ENCODE results near the gene DCBLD1. TPM values are rescaled to one million over a fixed set of nuclear protein-coding genes. Genes with fewer than 3 reads are reported as not detected.
"Not testable (repeated sequence)": the region's sequence is repeated elsewhere in the genome, so short reads cannot be mapped to it uniquely, and the experiment has no call there.

DCBLD1 gene
- total and polyA plus RNA-seq, 2 of the 4 experiments (the other 2 are of a cell fraction): 21.1 to 27.8 TPM

DNA sequence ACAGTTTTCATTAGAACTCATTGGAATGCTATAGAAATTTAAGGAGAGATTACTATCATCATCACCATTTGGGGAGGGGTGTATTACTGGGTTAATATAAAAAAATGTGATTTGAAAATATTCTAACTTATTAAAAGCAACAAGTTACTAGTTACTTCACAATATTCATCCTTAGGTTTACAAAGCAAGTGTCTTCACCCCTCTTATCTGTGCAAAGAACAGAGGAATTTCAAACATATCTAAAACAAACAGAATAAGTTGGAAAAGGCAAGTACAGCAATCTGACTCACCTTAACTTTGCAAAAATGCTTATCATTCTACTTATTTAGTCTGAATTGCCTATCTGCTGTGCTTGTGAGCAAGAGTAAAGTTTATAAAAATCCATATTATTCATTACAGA lies 32.9 kb downstream of the DCBLD1 start:
- Histone ChIP-seq H3K4me3 (ENCODE audit: insufficient read depth, low read depth, low read length) (no peak overlapping the region), H2AK5ac (ENCODE audit: low read depth, low read length) (no peak overlapping the region), H3K18ac (ENCODE audit: low read depth, low read length) (no peak overlapping the region), H4K91ac (ENCODE audit: insufficient read depth, low read depth, low read length) (no peak overlapping the region), H3K4me2 (ENCODE audit: low read depth, low read length) (no peak overlapping the region), H3K14ac (replicated peaks; ENCODE audit: low read depth, low read length) (no peak overlapping the region), H2BK120ac (ENCODE audit: low read depth, low read length) (no peak overlapping the region), H3K9ac (ENCODE audit: low read depth, low read length) (no peak overlapping the region), H3K9me3 (ENCODE audit: control insufficient read depth, insufficient read depth, low read length) (no peaks in the 10 kb centered on the region), H3K23ac (ENCODE audit: low read depth, low read length) (no peak overlapping the region), H2BK15ac (ENCODE audit: low read depth, low read length) (no peak overlapping the region), H4K8ac (ENCODE audit: low read depth in 2 of 2, low read length in 2 of 2) (no peak overlapping the region), H3K4me1 (ENCODE audit: control insufficient read depth, insufficient read depth, low read length) (peaks cover 11% of the 10 kb centered on the region), H2AK9ac (replicated peaks; ENCODE audit: low read depth, low read length, poor library complexity) (no peak overlapping the region), H2BK5ac (ENCODE audit: low read depth, low read length, poor library complexity, severe bottlenecking) (no peak overlapping the region), H3K4ac (ENCODE audit: low read depth, low read length) (no peak overlapping the region), H3K9me1 (ENCODE audit: insufficient read depth, low read length) (peaks cover 5% of the 10 kb centered on the region), H3K27ac (ENCODE audit: insufficient read depth, low read length) (no peak overlapping the region), H2AFZ (replicated peaks; ENCODE audit: low read length, poor library complexity) (no peak overlapping the region), H4K20me1 (ENCODE audit: insufficient read depth, low read length) (no peaks in the 10 kb centered on the region), H3K79me1 (ENCODE audit: low read depth in 1 of 2, low read length in 2 of 2) (peaks cover 23 to 45% of the 10 kb centered on the region in 2 experiments), H2BK20ac (ENCODE audit: low read depth, low read length) (no peak overlapping the region), H3K56ac (ENCODE audit: extremely low read depth, insufficient read depth, low read length) (no peak overlapping the region), H4K5ac (ENCODE audit: low read depth, low read length) (no peak overlapping the region), H3K36me3 (ENCODE audit: control insufficient read depth, insufficient read depth, low read length) (peaks cover under 1% of the 10 kb centered on the region; the same call in 1 of the 2 replicates), H3K27me3 (ENCODE audit: control insufficient read depth, insufficient read depth, low read length) (no peaks in the 10 kb centered on the region)
- intact Hi-C loops (cut with micrococcal nuclease) (no loop called here), dilution Hi-C loops (cut with HindIII; ENCODE audit: low sequenced_read_pairs, unreplicated experiment) (no loop called here), in situ Hi-C loops (cut with MboI; ENCODE audit: low sequenced_read_pairs) (no loop called here)
- ATAC-seq (ENCODE audit: low read depth) (peak; percentile 63), DNase-seq (peak; percentile 51)
- CTCF ChIA-PET: no interaction called here
- TF ChIP-seq BHLHE40 (IDR thresholded peaks at IDR 0.05; ENCODE audit: low read depth, low read length) (no peak), MAFK (IDR thresholded peaks at IDR 0.05; ENCODE audit: low read depth, low read length) (0 out of 2 replicates have a peak, but pooled peaks have one; percentile 34)
- BruUV-seq (replicated peaks): no TSS peak
- POLR2A ChIA-PET (ENCODE audit: unreplicated experiment): no interaction called here

DNA sequence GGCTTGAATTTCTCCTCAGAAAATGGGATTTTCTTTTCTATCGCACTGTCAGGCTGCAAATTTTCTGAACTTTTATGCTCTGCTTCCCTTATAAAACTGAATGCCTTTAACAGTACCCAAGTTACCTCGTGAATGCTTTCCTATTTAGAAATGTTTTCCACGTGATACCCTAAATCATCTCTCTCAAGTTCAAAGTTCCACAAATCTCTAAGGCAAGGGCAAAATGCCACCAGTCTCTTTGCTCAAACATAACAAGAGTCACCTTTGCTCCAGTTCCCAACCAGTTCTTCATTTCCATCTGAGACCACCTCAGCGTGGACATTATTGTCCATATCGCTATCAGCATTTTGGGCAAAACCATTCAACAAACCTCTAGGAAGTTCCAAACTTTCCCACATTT lies 35.5 kb downstream of the DCBLD1 start:
- H4K91ac ChIP-seq (ENCODE audit: insufficient read depth, low read depth, low read length); H3K56ac ChIP-seq (ENCODE audit: extremely low read depth, insufficient read depth, low read length); H3K9me3 ChIP-seq (ENCODE audit: control insufficient read depth, insufficient read depth, low read length); BruUV-seq (replicated peaks); dilution Hi-C loops (cut with HindIII; ENCODE audit: low sequenced_read_pairs, unreplicated experiment); H2BK15ac ChIP-seq (ENCODE audit: low read depth, low read length); H2AK9ac ChIP-seq (replicated peaks; ENCODE audit: low read depth, low read length, poor library complexity); CTCF ChIA-PET; H4K8ac ChIP-seq (ENCODE audit: low read depth in 2 of 2, low read length in 2 of 2); ATAC-seq (ENCODE audit: low read depth); H3K14ac ChIP-seq (replicated peaks; ENCODE audit: low read depth, low read length); H2AFZ ChIP-seq (replicated peaks; ENCODE audit: low read length, poor library complexity); H3K23ac ChIP-seq (ENCODE audit: low read depth, low read length); H3K27ac ChIP-seq (ENCODE audit: insufficient read depth, low read length); H3K4me1 ChIP-seq (ENCODE audit: control insufficient read depth, insufficient read depth, low read length); H3K27me3 ChIP-seq (ENCODE audit: control insufficient read depth, insufficient read depth, low read length); H2AK5ac ChIP-seq (ENCODE audit: low read depth, low read length); intact Hi-C loops (cut with micrococcal nuclease); H3K36me3 ChIP-seq (ENCODE audit: control insufficient read depth, insufficient read depth, low read length); H2BK120ac ChIP-seq (ENCODE audit: low read depth, low read length); DNase-seq; H3K4me2 ChIP-seq (ENCODE audit: low read depth, low read length); H3K9ac ChIP-seq (ENCODE audit: low read depth, low read length); in situ Hi-C loops (cut with MboI; ENCODE audit: low sequenced_read_pairs); H3K4ac ChIP-seq (ENCODE audit: low read depth, low read length); H4K5ac ChIP-seq (ENCODE audit: low read depth, low read length); H4K20me1 ChIP-seq (ENCODE audit: insufficient read depth, low read length); H2BK5ac ChIP-seq (ENCODE audit: low read depth, low read length, poor library complexity, severe bottlenecking); H3K4me3 ChIP-seq (ENCODE audit: insufficient read depth, low read depth, low read length); H3K18ac ChIP-seq (ENCODE audit: low read depth, low read length); POLR2A ChIA-PET (ENCODE audit: unreplicated experiment); H2BK20ac ChIP-seq (ENCODE audit: low read depth, low read length): not testable (repeated sequence)
- H3K79me1 ChIP-seq (ENCODE audit: low read depth in 1 of 2, low read length in 2 of 2): peaks cover 23 to 45% of the 10 kb centered on the region in 2 experiments
- peaks cover 16% of the 10 kb centered on the region for H3K9me1 ChIP-seq (ENCODE audit: insufficient read depth, low read length)
- WGBS, 2 experiments (ENCODE audit: extremely low coverage in 2 of 2, insufficient read length in 1 of 2): 78% methylated on average over 3 of the region's 5 CpGs; no CpG with 5 or more reads in 1 of the 2 experiments
